PC-3 (cell line): ENCODE data around the gene UGT1A5.

Experiments used
- EZH2 ChIP-seq: fragments of 300-600 bp; sonication (generic); IDR thresholded peaks from one replicate; pipeline ENCODE4 v1.6.1; 2017; ENCODE audit warnings: antibody characterized with exemption, mild to moderate bottlenecking, low read length; ENCODE audit not compliant: unreplicated experiment
- TF ChIP-seq, protein P1 (sequence below): fragments of 300-600 bp; sonication (generic); conservative IDR thresholded peaks from 2 replicates; pipeline ENCODE4 v1.5.1; 2017; ENCODE audit warnings: antibody characterized with exemption, low read depth, mild to moderate bottlenecking, low read length

DNA sequence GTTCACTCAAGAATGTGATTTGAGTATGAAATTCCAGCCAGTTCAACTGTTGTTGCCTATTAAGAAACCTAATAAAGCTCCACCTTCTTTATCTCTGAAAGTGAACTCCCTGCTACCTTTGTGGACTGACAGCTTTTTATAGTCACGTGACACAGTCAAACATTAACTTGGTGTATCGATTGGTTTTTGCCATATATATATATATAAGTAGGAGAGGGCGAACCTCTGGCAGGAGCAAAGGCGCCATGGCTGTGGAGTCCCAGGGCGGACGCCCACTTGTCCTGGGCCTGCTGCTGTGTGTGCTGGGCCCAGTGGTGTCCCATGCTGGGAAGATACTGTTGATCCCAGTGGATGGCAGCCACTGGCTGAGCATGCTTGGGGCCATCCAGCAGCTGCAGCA lies 47.3 kb downstream of the UGT1A5 start, which contains the start of gene UGT1A1:
- TF ChIP-seq, protein P1, sequence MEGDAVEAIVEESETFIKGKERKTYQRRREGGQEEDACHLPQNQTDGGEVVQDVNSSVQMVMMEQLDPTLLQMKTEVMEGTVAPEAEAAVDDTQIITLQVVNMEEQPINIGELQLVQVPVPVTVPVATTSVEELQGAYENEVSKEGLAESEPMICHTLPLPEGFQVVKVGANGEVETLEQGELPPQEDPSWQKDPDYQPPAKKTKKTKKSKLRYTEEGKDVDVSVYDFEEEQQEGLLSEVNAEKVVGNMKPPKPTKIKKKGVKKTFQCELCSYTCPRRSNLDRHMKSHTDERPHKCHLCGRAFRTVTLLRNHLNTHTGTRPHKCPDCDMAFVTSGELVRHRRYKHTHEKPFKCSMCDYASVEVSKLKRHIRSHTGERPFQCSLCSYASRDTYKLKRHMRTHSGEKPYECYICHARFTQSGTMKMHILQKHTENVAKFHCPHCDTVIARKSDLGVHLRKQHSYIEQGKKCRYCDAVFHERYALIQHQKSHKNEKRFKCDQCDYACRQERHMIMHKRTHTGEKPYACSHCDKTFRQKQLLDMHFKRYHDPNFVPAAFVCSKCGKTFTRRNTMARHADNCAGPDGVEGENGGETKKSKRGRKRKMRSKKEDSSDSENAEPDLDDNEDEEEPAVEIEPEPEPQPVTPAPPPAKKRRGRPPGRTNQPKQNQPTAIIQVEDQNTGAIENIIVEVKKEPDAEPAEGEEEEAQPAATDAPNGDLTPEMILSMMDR = no peak
- no peak for TF ChIP-seq EZH2
